ENCODE results near the gene GIMAP7.
"Not testable (repeated sequence)": the region's sequence is repeated elsewhere in the genome, so short reads cannot be mapped to it uniquely, and the experiment has no call there.

Gene GIMAP7

GRCh38 chr7:150481186-150481920 is 33.3 kb upstream of the GIMAP7 start:
- Histone ChIP-seq H3K27ac (ENCODE audit: low read depth, low read length) (no peak overlapping the region), H3K4me1 (ENCODE audit: control insufficient read depth, insufficient read depth, low read length, unreplicated experiment) (no peaks in the 10 kb centered on the region), H3K27me3 (ENCODE audit: insufficient read depth, low read length) (peaks cover 6% of the 10 kb centered on the region; the same call in 1 of the 2 replicates), H3K4me3 (ENCODE audit: low read depth, low read length) (no peak overlapping the region), H3K79me2 (ENCODE audit: control insufficient read depth, insufficient read depth, low read length, unreplicated experiment) (no peaks in the 10 kb centered on the region), H3K36me3 (ENCODE audit: insufficient read depth, low read length) (no peaks in the 10 kb centered on the region), H2AFZ (ENCODE audit: low read length, unreplicated experiment) (no peak overlapping the region)

GRCh38 chr7:150481922-150482321 is 32.8 kb upstream of the GIMAP7 start:
- Histone ChIP-seq H3K4me3 (ENCODE audit: low read depth, low read length) (no peak overlapping the region), H3K79me2 (ENCODE audit: control insufficient read depth, insufficient read depth, low read length, unreplicated experiment) (no peaks in the 10 kb centered on the region), H3K4me1 (ENCODE audit: control insufficient read depth, insufficient read depth, low read length, unreplicated experiment) (no peaks in the 10 kb centered on the region), H3K27me3 (ENCODE audit: insufficient read depth, low read length) (peaks cover 6% of the 10 kb centered on the region; the same call in 1 of the 2 replicates), H3K27ac (ENCODE audit: low read depth, low read length) (no peak overlapping the region), H2AFZ (ENCODE audit: low read length, unreplicated experiment) (no peak overlapping the region), H3K36me3 (ENCODE audit: insufficient read depth, low read length) (no peaks in the 10 kb centered on the region)

GRCh38 chr7:150483514-150483913 is 31.2 kb upstream of the GIMAP7 start:
- H3K79me2 ChIP-seq (ENCODE audit: control insufficient read depth, insufficient read depth, low read length, unreplicated experiment); H3K4me1 ChIP-seq (ENCODE audit: control insufficient read depth, insufficient read depth, low read length, unreplicated experiment); H3K36me3 ChIP-seq (ENCODE audit: insufficient read depth, low read length); H2AFZ ChIP-seq (ENCODE audit: low read length, unreplicated experiment); H3K27me3 ChIP-seq (ENCODE audit: insufficient read depth, low read length); H3K27ac ChIP-seq (ENCODE audit: low read depth, low read length); H3K4me3 ChIP-seq (ENCODE audit: low read depth, low read length): not testable (repeated sequence)

- H3K4me3 ChIP-seq (ENCODE audit: low read depth, low read length); H3K79me2 ChIP-seq (ENCODE audit: control insufficient read depth, insufficient read depth, low read length, unreplicated experiment); H3K27ac ChIP-seq (ENCODE audit: low read depth, low read length): not testable (repeated sequence)
Observed at GRCh38 chr7:150484071-150484470, 30.6 kb upstream of the GIMAP7 start.

GRCh38 chr7:150487625-150488024 is 27.0 kb upstream of the GIMAP7 start:
- no peak overlapping the region for H3K27ac ChIP-seq (ENCODE audit: low read depth, low read length)

More at GRCh38 chr7:150484071-150484470, 30.6 kb upstream of the GIMAP7 start:
- not testable (repeated sequence) for H3K36me3 ChIP-seq (ENCODE audit: insufficient read depth, low read length); H3K27me3 ChIP-seq (ENCODE audit: insufficient read depth, low read length); H2AFZ ChIP-seq (ENCODE audit: low read length, unreplicated experiment); H3K4me1 ChIP-seq (ENCODE audit: control insufficient read depth, insufficient read depth, low read length, unreplicated experiment)

GRCh38 chr7:150489782-150490181 is 24.9 kb upstream of the GIMAP7 start:
- no peaks in the 10 kb centered on the region for H3K4me1 ChIP-seq (ENCODE audit: control insufficient read depth, insufficient read depth, low read length, unreplicated experiment)
- no peak overlapping the region for H2AFZ ChIP-seq (ENCODE audit: low read length, unreplicated experiment)
- no peaks in the 10 kb centered on the region for H3K79me2 ChIP-seq (ENCODE audit: control insufficient read depth, insufficient read depth, low read length, unreplicated experiment)
- no peak overlapping the region for H3K4me3 ChIP-seq (ENCODE audit: low read depth, low read length)
- no peaks in the 10 kb centered on the region for H3K27me3 ChIP-seq (ENCODE audit: insufficient read depth, low read length)
- H3K36me3 ChIP-seq (ENCODE audit: insufficient read depth, low read length) = no peaks in the 10 kb centered on the region
- H3K27ac ChIP-seq (ENCODE audit: low read depth, low read length) = no peak overlapping the region

More at GRCh38 chr7:150487625-150488024, 27.0 kb upstream of the GIMAP7 start:
- H3K4me3 ChIP-seq (ENCODE audit: low read depth, low read length) = no peak overlapping the region
- H3K79me2 ChIP-seq (ENCODE audit: control insufficient read depth, insufficient read depth, low read length, unreplicated experiment) = no peaks in the 10 kb centered on the region
- H3K27me3 ChIP-seq (ENCODE audit: insufficient read depth, low read length) = no peaks in the 10 kb centered on the region
- no peaks in the 10 kb centered on the region for H3K4me1 ChIP-seq (ENCODE audit: control insufficient read depth, insufficient read depth, low read length, unreplicated experiment)
- no peaks in the 10 kb centered on the region for H3K36me3 ChIP-seq (ENCODE audit: insufficient read depth, low read length)
- H2AFZ ChIP-seq (ENCODE audit: low read length, unreplicated experiment) = no peak overlapping the region

GRCh38 chr7:150493442-150493841 is 21.2 kb upstream of the GIMAP7 start:
- not testable (repeated sequence) for H3K27ac ChIP-seq (ENCODE audit: low read depth, low read length); H3K36me3 ChIP-seq (ENCODE audit: insufficient read depth, low read length); H3K4me3 ChIP-seq (ENCODE audit: low read depth, low read length); H3K79me2 ChIP-seq (ENCODE audit: control insufficient read depth, insufficient read depth, low read length, unreplicated experiment); H3K4me1 ChIP-seq (ENCODE audit: control insufficient read depth, insufficient read depth, low read length, unreplicated experiment); H3K27me3 ChIP-seq (ENCODE audit: insufficient read depth, low read length); H2AFZ ChIP-seq (ENCODE audit: low read length, unreplicated experiment)

DNA sequence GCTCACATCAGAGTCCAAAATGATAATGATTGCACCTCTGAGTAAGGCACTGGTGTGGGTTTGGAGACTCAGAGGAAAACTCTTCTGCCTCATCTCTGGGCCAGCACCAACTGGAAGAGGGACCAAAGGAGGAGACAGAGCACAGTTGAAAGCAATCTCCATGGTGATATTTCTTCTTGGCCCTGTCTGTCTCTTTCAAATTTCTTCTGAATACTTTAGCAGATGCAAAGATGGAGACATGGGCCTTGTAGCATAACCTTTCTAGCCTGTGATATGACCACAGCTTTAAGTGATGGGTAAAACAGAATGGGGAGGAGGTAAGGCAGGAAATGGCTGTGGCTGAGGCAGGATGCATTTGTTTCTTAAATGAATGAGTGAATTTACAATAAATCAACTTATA is 12.2 kb upstream of the GIMAP7 start:
- no peaks in the 10 kb centered on the region for H3K27me3 ChIP-seq (ENCODE audit: insufficient read depth, low read length)
- H2AFZ ChIP-seq (ENCODE audit: low read length, unreplicated experiment) = no peak overlapping the region
- H3K27ac ChIP-seq (ENCODE audit: low read depth, low read length) = no peak overlapping the region
- H3K36me3 ChIP-seq (ENCODE audit: insufficient read depth, low read length) = no peaks in the 10 kb centered on the region
- no peak overlapping the region for H3K4me3 ChIP-seq (ENCODE audit: low read depth, low read length)
- no peaks in the 10 kb centered on the region for H3K79me2 ChIP-seq (ENCODE audit: control insufficient read depth, insufficient read depth, low read length, unreplicated experiment)
- no peaks in the 10 kb centered on the region for H3K4me1 ChIP-seq (ENCODE audit: control insufficient read depth, insufficient read depth, low read length, unreplicated experiment)

DNA sequence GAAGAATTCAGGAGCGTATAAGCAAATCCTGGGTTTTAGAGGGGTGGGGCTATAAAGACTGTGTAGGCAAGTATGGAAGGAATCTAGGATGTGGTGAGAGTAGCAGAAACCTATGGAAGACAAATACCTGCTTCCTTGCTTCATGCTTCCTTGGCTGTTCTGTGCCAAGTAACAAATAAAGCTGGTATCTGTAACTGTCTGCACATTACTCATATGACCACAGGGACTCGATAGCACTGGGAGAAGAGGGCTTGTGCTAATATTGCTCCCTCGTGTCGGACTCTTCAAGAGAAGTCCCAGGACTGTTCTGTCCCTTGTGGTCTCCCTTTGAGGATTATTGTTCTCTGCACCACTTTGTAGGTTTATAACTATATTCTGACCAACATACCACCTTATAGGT is 11.5 kb upstream of the GIMAP7 start:
- H2AFZ ChIP-seq (ENCODE audit: low read length, unreplicated experiment) = no peak overlapping the region
- no peaks in the 10 kb centered on the region for H3K27me3 ChIP-seq (ENCODE audit: insufficient read depth, low read length)
- H3K4me3 ChIP-seq (ENCODE audit: low read depth, low read length) = no peak overlapping the region
- H3K79me2 ChIP-seq (ENCODE audit: control insufficient read depth, insufficient read depth, low read length, unreplicated experiment) = no peaks in the 10 kb centered on the region
- no peak overlapping the region for H3K27ac ChIP-seq (ENCODE audit: low read depth, low read length)
- H3K4me1 ChIP-seq (ENCODE audit: control insufficient read depth, insufficient read depth, low read length, unreplicated experiment) = no peaks in the 10 kb centered on the region
- no peaks in the 10 kb centered on the region for H3K36me3 ChIP-seq (ENCODE audit: insufficient read depth, low read length)

DNA sequence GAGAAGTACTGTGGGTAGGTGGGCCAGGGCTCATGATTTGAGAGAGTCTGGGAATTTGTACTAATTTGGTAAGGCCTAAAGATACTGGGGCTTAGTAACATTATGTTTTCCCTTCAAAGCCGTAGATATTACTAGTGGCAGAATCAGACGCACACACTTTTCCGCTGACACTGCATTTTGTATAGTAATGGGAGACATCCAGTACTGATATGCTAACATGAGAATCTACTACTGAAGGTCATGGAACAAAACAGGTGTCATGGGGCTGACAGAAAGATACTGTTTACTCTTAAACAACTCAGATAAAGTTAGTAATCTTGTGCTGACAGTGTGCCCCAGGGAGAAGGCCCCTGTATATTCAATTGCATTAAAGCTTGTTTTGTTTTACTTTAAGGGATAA is 11.1 kb upstream of the GIMAP7 start:
- H3K27me3 ChIP-seq (ENCODE audit: insufficient read depth, low read length) = no peaks in the 10 kb centered on the region
- H3K36me3 ChIP-seq (ENCODE audit: insufficient read depth, low read length) = no peaks in the 10 kb centered on the region
- H3K79me2 ChIP-seq (ENCODE audit: control insufficient read depth, insufficient read depth, low read length, unreplicated experiment) = no peaks in the 10 kb centered on the region
- H3K27ac ChIP-seq (ENCODE audit: low read depth, low read length) = no peak overlapping the region
- no peak overlapping the region for H2AFZ ChIP-seq (ENCODE audit: low read length, unreplicated experiment)
- H3K4me1 ChIP-seq (ENCODE audit: control insufficient read depth, insufficient read depth, low read length, unreplicated experiment) = no peaks in the 10 kb centered on the region
- H3K4me3 ChIP-seq (ENCODE audit: low read depth, low read length) = no peak overlapping the region

DNA sequence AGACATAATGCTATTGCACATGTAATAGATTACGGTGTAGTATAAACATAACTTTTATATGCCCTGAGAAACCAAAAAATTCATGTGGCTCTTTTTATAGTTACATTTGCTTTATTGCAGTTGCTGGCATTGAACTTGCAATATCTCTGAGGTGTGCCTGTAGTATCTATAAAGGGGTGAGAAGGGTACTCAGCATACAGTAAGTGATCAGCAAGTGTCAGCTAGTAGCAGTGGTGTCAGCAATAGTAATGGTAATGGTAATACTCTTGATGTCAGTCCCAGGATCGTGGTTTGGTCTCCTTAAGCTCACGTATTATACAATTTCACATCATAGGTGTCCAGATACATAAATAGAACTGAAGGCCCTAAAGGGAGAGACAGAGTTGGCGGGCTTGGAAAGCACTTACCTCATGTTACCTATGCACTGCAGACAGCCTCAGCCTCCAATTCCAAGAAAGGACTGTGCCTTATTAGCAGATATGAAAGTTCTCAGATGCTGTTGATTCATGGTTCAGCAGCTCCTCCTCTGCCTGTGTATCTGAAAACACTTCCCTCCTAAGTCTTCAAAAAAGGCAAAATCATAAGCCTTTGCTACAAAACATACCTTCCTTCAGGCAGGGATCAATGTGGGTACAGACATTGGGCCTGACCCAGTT is 6.6 kb upstream of the GIMAP7 start:
- Histone ChIP-seq H3K27me3 (ENCODE audit: insufficient read depth, low read length) (no peaks in the 10 kb centered on the region), H3K36me3 (ENCODE audit: insufficient read depth, low read length) (no peaks in the 10 kb centered on the region), H2AFZ (ENCODE audit: low read length, unreplicated experiment) (no peak overlapping the region), H3K4me1 (ENCODE audit: control insufficient read depth, insufficient read depth, low read length, unreplicated experiment) (no peaks in the 10 kb centered on the region), H3K79me2 (ENCODE audit: control insufficient read depth, insufficient read depth, low read length, unreplicated experiment) (no peaks in the 10 kb centered on the region), H3K27ac (ENCODE audit: low read depth, low read length) (no peak overlapping the region), H3K4me3 (ENCODE audit: low read depth, low read length) (no peak overlapping the region)

Measured in ACC112 (cell line).